H1 (cell line): ENCODE measurements around the gene COPZ2. TPM values are rescaled to one million over a fixed set of nuclear protein-coding genes. Genes with fewer than 3 reads are reported as not detected.

Source experiments
- CTCF ChIA-PET: fragments of 300-600 bp; sonication (Branson Sonifier 250); formaldehyde crosslinking; loops from one replicate; lab custom pipeline; 2021; ENCODE audit not compliant: partially characterized antibody; lab: Charles Lee
- POLR2A ChIA-PET: fragments of 300-600 bp; sonication (Branson Sonifier 250); formaldehyde crosslinking; loops from one replicate; lab custom pipeline; 2021; ENCODE audit warnings: inconsistent platforms; ENCODE audit not compliant: partially characterized antibody; lab: Charles Lee
- DNase-seq, 2 experiments: peaks; one replicate each; pipeline versions ENCODE4 v3.0.0 to v3.0.0-alpha.2; 2010 to 2022; ENCODE audit warnings: low spot score in 2 of 2, low read depth in 1 of 2, mixed read lengths in 1 of 2
- FAIRE-seq: peaks from 2 replicates; lab custom pipeline; 2011; peaks lifted over from hg19 to GRCh38; lab: Jason Lieb, UNC
- H2AFZ ChIP-seq: 2 replicates; pipeline ENCODE4 v1.8.1; 2012; ENCODE audit warnings: low read length, inconsistent platforms
- H2AK5ac ChIP-seq: 2 replicates; pipeline ENCODE4 v1.6.1; 2013; ENCODE audit warnings: low read depth, low read length
- H2BK120ac ChIP-seq: replicated peaks from 2 replicates; pipeline ENCODE3; 2013; ENCODE audit warnings: low read depth, low read length, inconsistent platforms
- H2BK12ac ChIP-seq: 2 replicates; pipeline ENCODE4 v1.6.1; 2013; ENCODE audit warnings: low read depth, low read length
- H2BK15ac ChIP-seq: 2 replicates; pipeline ENCODE4 v1.6.1; 2013; ENCODE audit warnings: low read length
- H2BK20ac ChIP-seq: 2 replicates; pipeline ENCODE4 v1.6.1; 2013; ENCODE audit warnings: low read length
- H2BK5ac ChIP-seq: 2 replicates; pipeline ENCODE4 v1.6.1; 2013; ENCODE audit warnings: low read depth, low read length
- H3K14ac ChIP-seq: 2 replicates; pipeline ENCODE4 v1.6.1; 2013; ENCODE audit warnings: inconsistent platforms; ENCODE audit not compliant: insufficient read length
- H3K18ac ChIP-seq: 2 replicates; pipeline ENCODE4 v1.6.1; 2013; ENCODE audit warnings: low read length; ENCODE audit errors: extremely low read depth
- H3K23ac ChIP-seq: 2 replicates; pipeline ENCODE4 v1.6.1; 2013; ENCODE audit warnings: inconsistent platforms; ENCODE audit not compliant: insufficient read length
- H3K23me2 ChIP-seq: 2 replicates; pipeline ENCODE4 v1.6.1; 2013; ENCODE audit warnings: low read depth, low read length
- H3K27ac ChIP-seq: 2 replicates; pipeline ENCODE4 v1.6.1; 2011; ENCODE audit warnings: low read depth, low read length, inconsistent platforms
- H3K27me3 ChIP-seq, 4 experiments: replicated peaks in 1 of 4; 1 replicate in 1 of 4; 2 replicates in 3 of 4; pipeline versions ENCODE4 v1.6.1 to v1.8.1; 2011 to 2013; ENCODE audit warnings: low read length in 3 of 4, mild to moderate bottlenecking in 3 of 4, inconsistent platforms in 2 of 4, mixed read lengths in 2 of 4, moderate library complexity in 1 of 4; ENCODE audit not compliant: control insufficient read depth in 3 of 4, insufficient read depth in 3 of 4; ENCODE audit errors: extremely low read depth in 1 of 4
- H3K36me3 ChIP-seq, 4 experiments: 2 replicates each; pipeline versions ENCODE4 v1.6.1 to v1.8.1; 2011 to 2013; ENCODE audit warnings: mild to moderate bottlenecking in 4 of 4, low read length in 3 of 4, moderate library complexity in 2 of 4, control low read depth in 1 of 4, inconsistent platforms in 1 of 4; ENCODE audit not compliant: insufficient read depth in 4 of 4, control insufficient read depth in 2 of 4
- H3K4ac ChIP-seq: replicated peaks from 2 replicates; pipeline ENCODE3; 2013; ENCODE audit warnings: low read length, low read depth, mixed read lengths, inconsistent platforms; ENCODE audit not compliant: insufficient read length
- H3K4me1 ChIP-seq, 4 experiments: replicated peaks in 1 of 4; 1 replicate in 1 of 4; 2 replicates in 3 of 4; pipeline versions ENCODE4 v1.6.1 to v1.8.1; 2011 to 2013; ENCODE audit warnings: low read length in 3 of 4, inconsistent platforms in 2 of 4, mixed read lengths in 1 of 4; ENCODE audit not compliant: insufficient read depth in 4 of 4, control insufficient read depth in 3 of 4
- H3K4me2 ChIP-seq, 2 experiments: 2 replicates each; pipeline versions ENCODE4 v1.6.1 to v1.8.1; 2011 to 2013; ENCODE audit warnings: low read depth in 2 of 2, low read length in 2 of 2, control low read depth in 1 of 2, inconsistent platforms in 1 of 2, mild to moderate bottlenecking in 1 of 2; ENCODE audit not compliant: insufficient read depth in 1 of 2
- H3K4me3 ChIP-seq, 4 experiments: fragments of 200-600, 300-600 bp in 1 of 4; sonication (generic), shearing (Covaris generic), sonication (Bioruptor Twin) in 1 of 4; 2 replicates each; pipeline versions ENCODE4 v1.5.1 to v1.8.1; 2011 to 2016; ENCODE audit warnings: low read length in 4 of 4, low read depth in 3 of 4, control low read depth in 2 of 4, inconsistent platforms in 2 of 4, mild to moderate bottlenecking in 2 of 4, mixed read lengths in 1 of 4, moderate library complexity in 1 of 4; ENCODE audit not compliant: insufficient read depth in 2 of 4; ENCODE audit errors: extremely low read depth in 1 of 4
- H3K56ac ChIP-seq: replicated peaks from 2 replicates; pipeline ENCODE3; 2013; ENCODE audit warnings: low read depth, mild to moderate bottlenecking, mixed read lengths, low read length, inconsistent platforms; ENCODE audit not compliant: insufficient read length
- H3K79me1 ChIP-seq: 2 replicates; pipeline ENCODE4 v1.6.1; 2013; ENCODE audit warnings: low read depth, low read length, control low read depth
- H3K79me2 ChIP-seq, 2 experiments: 2 replicates each; pipeline versions ENCODE4 v1.6.1 to v1.8.1; 2012 to 2013; ENCODE audit warnings: low read length in 2 of 2, mild to moderate bottlenecking in 2 of 2, inconsistent platforms in 1 of 2; ENCODE audit not compliant: insufficient read depth in 2 of 2, control insufficient read depth in 1 of 2
- H3K9ac ChIP-seq, 4 experiments: replicated peaks in 1 of 4; 1 replicate in 1 of 4; 2 replicates in 3 of 4; pipeline versions ENCODE4 v1.6.1 to v1.8.1; 2011 to 2013; ENCODE audit warnings: low read depth in 3 of 4, low read length in 3 of 4, control low read depth in 2 of 4, mild to moderate bottlenecking in 2 of 4, moderate library complexity in 2 of 4, inconsistent platforms in 1 of 4; ENCODE audit errors: extremely low read depth in 1 of 4
- H3K9me3 ChIP-seq, 2 experiments: 2 replicates each; pipeline versions ENCODE4 v1.6.1 to v1.8.1; 2012 to 2013; ENCODE audit warnings: mild to moderate bottlenecking in 2 of 2, moderate library complexity in 2 of 2, control low read depth in 1 of 2, inconsistent platforms in 1 of 2, low read depth in 1 of 2, low read length in 1 of 2, mixed read lengths in 1 of 2; ENCODE audit not compliant: insufficient read depth in 2 of 2
- H4K20me1 ChIP-seq, 2 experiments: replicated peaks in 1 of 2; 2 replicates each; pipeline versions ENCODE3 to v1.8.1; 2011 to 2013; ENCODE audit warnings: inconsistent platforms in 2 of 2, low read length in 2 of 2, mild to moderate bottlenecking in 1 of 2; ENCODE audit not compliant: insufficient read depth in 2 of 2, control insufficient read depth in 1 of 2
- H4K5ac ChIP-seq: 2 replicates; pipeline ENCODE4 v1.6.1; 2013; ENCODE audit warnings: low read length, low read depth, mixed read lengths, inconsistent platforms; ENCODE audit not compliant: insufficient read length
- H4K8ac ChIP-seq: 2 replicates; pipeline ENCODE4 v1.8.0; 2013; ENCODE audit warnings: mild to moderate bottlenecking, moderate library complexity, low read length, inconsistent platforms; ENCODE audit not compliant: insufficient read depth; ENCODE audit errors: extremely low read depth
- H4K91ac ChIP-seq: replicated peaks from 2 replicates; pipeline ENCODE3; 2013; ENCODE audit warnings: low read length, mixed read lengths, inconsistent platforms; ENCODE audit not compliant: insufficient read length
- ATF3 ChIP-seq: IDR thresholded peaks from 2 replicates; pipeline ENCODE4 v1.6.1; 2011; ENCODE audit warnings: low read depth, mild to moderate bottlenecking, low read length; ENCODE audit not compliant: insufficient read depth
- BCL11A ChIP-seq, 2 experiments: IDR thresholded peaks; one replicate each; pipeline ENCODE4 v1.6.1; 2011; ENCODE audit warnings: low read depth in 2 of 2, low read length in 2 of 2, mild to moderate bottlenecking in 2 of 2
- CBX5 ChIP-seq: fragments of 300-800, 300-1000 bp; sonication (generic); IDR thresholded peaks from 2 replicates; pipeline ENCODE4 v1.7.1; 2016; ENCODE audit warnings: antibody characterized with exemption, low read length, low read depth
- CTBP2 ChIP-seq: IDR thresholded peaks from 2 replicates; pipeline ENCODE4 v1.7.0; 2011; ENCODE audit warnings: borderline replicate concordance, mild to moderate bottlenecking, moderate library complexity, mixed read lengths, low read length; ENCODE audit not compliant: insufficient read depth, insufficient read length
- EGR1 ChIP-seq: IDR thresholded peaks from 2 replicates; pipeline ENCODE4 v1.6.1; 2011; ENCODE audit warnings: low read depth, low read length, borderline replicate concordance
- KDM5A ChIP-seq: fragments of 200-600 bp; IDR thresholded peaks from 2 replicates; pipeline ENCODE4 v1.7.1; 2012; ENCODE audit warnings: mild to moderate bottlenecking, low read length, inconsistent platforms, mixed read lengths
- PHF8 ChIP-seq: fragments of 200-600 bp; sonication (generic); conservative IDR thresholded peaks from 2 replicates; pipeline ENCODE4 v1.7.1; 2012; ENCODE audit warnings: low read depth, mild to moderate bottlenecking, inconsistent platforms, low read length, moderate library complexity
- POU5F1 ChIP-seq: IDR thresholded peaks from 2 replicates; pipeline ENCODE4 v1.6.1; 2011; ENCODE audit warnings: low read depth, mild to moderate bottlenecking, low read length, moderate library complexity
- RBBP5 ChIP-seq: IDR thresholded peaks from 2 replicates; pipeline ENCODE4 v1.7.1; 2012; ENCODE audit warnings: low read depth, mild to moderate bottlenecking, inconsistent platforms, low read length, moderate library complexity, borderline replicate concordance
- SAP30 ChIP-seq: fragments of 300-600 bp; sonication (generic); IDR thresholded peaks from 2 replicates; pipeline ENCODE4 v1.7.1; 2012; ENCODE audit warnings: low read length, moderate library complexity, mild to moderate bottlenecking, inconsistent platforms; ENCODE audit not compliant: insufficient read depth, insufficient replicate concordance
- SUZ12 ChIP-seq: fragments of 200-600 bp; sonication (generic); IDR thresholded peaks from 2 replicates; pipeline ENCODE4 v1.6.1; 2012; ENCODE audit warnings: mild to moderate bottlenecking, inconsistent platforms, low read length, moderate library complexity, mixed read lengths
- TAF1 ChIP-seq: IDR thresholded peaks from 2 replicates; pipeline ENCODE4 v1.6.1; 2011; ENCODE audit warnings: mild to moderate bottlenecking, low read depth, low read length
- TEAD4 ChIP-seq: IDR thresholded peaks from 2 replicates; pipeline ENCODE4 v1.6.1; 2012; ENCODE audit warnings: low read depth, low read length, inconsistent platforms, mixed read lengths
- WGBS, 2 experiments: shearing (Covaris generic) in 1 of 2; methylation state at CpG; one replicate each; pipeline versions ENCODE4 v1.1.6 to v1.1.7; 2013 to 2015; ENCODE audit warnings: low lambda C conversion rate in 2 of 2, mixed read lengths in 2 of 2, inconsistent platforms in 1 of 2, low coverage in 1 of 2, missing lambda C conversion rate in 1 of 2; ENCODE audit not compliant: insufficient replicate concordance in 2 of 2, insufficient coverage in 1 of 2, insufficient read length in 1 of 2; ENCODE audit errors: extremely low coverage in 1 of 2, missing lambda C conversion rate in 1 of 2; 5-methylcytosine and 5-hydroxymethylcytosine counted together
- polyA plus RNA-seq, 7 experiments: library from polyadenylated mRNA; depleted of rRNA in 3 of 7; stranded (reverse) in 5 of 7; unstranded in 2 of 7; fragments of >200 nt in 5 of 7; fragments of 200-250 nt in 2 of 7; gene quantifications; 1 replicate in 5 of 7; 2 replicates in 1 of 7; 4 replicates in 1 of 7; pipeline versions ENCODE4 v1.2.1 to v1.2.3, GENCODE V29; 2011 to 2013; ENCODE audit warnings: missing spikeins in 2 of 7, mixed read lengths in 2 of 7
- total RNA-seq: library from RNA; stranded (reverse); fragmentation: NEBNext Ultra II Directional; extraction: Animal tissue kit (Norgen Biotek cat#: 25700); gene quantifications from 2 replicates; pipeline ENCODE4 v1.2.1, GENCODE V29; 2021

The COPZ2 gene
- total and polyA plus RNA-seq, 2 of the 8 experiments (the other 6 are each of a cell fraction or from before 2014, with no cell fraction given) = 0.24 TPM; not detected in 1

- H3K36me3 ChIP-seq = peaks cover 8 to 57% (median 24%) of the 10 kb centered on the region in 4 experiments
- POLR2A ChIA-PET = interaction anchor here (0.6 to 41.8 kb wide), 12 partner anchors 11 to 96 kb away, joined by 3 to 1227 read pairs (median 6); partner anchors contain the start of genes CBX1, CDK5RAP3, COPZ2 and NFE2L1
- no peak overlapping the region for H3K18ac ChIP-seq
- no peak overlapping the region for H2AFZ ChIP-seq
- H3K4me1 ChIP-seq = peaks cover 0 to 2% (median 0%) of the 10 kb centered on the region in 4 experiments; a peak in 1 of 7 replicates
- no peak overlapping the region for H2BK15ac ChIP-seq
- H3K9me3 ChIP-seq = no peaks in the 10 kb centered on the region
- no peak overlapping the region for H3K56ac ChIP-seq
- H2BK12ac ChIP-seq = no peak overlapping the region
- H3K79me1 ChIP-seq = no peaks in the 10 kb centered on the region; the same call in 1 of the 2 replicates
- no peak overlapping the region for H3K14ac ChIP-seq
- no peak overlapping the region for H3K4me2 ChIP-seq
- H3K23me2 ChIP-seq = no peaks in the 10 kb centered on the region
- DNase-seq (no peak), FAIRE-seq (no peak)
- H3K23ac ChIP-seq = no peak overlapping the region
- H3K27ac ChIP-seq = no peak overlapping the region
- H3K27me3 ChIP-seq = no peaks in the 10 kb centered on the region
- H3K4me3 ChIP-seq = no peak overlapping the region
- H2AK5ac ChIP-seq = no peak overlapping the region
- H2BK5ac ChIP-seq = no peak overlapping the region
- H4K20me1 ChIP-seq = peaks cover 9 to 22% of the 10 kb centered on the region in 2 experiments
- no peak overlapping the region for H4K91ac ChIP-seq
- H4K8ac ChIP-seq = no peak overlapping the region
- H3K79me2 ChIP-seq = no peaks in the 10 kb centered on the region; a peak in 1 of 4 replicates
- CTCF ChIA-PET = interaction anchor here (0.8 to 5.9 kb wide), 17 partner anchors 8 to 113 kb away, joined by 3 to 78 read pairs (median 6); partner anchors contain the start of genes COPZ2 and NFE2L1
- no peak overlapping the region for H3K9ac ChIP-seq
- H2BK20ac ChIP-seq = no peak overlapping the region
- H3K4ac ChIP-seq = no peak overlapping the region
- no peak overlapping the region for H4K5ac ChIP-seq
- no peak overlapping the region for H2BK120ac ChIP-seq
- 92% methylated on average over 3 of the region's 3 CpGs; no CpG with 5 or more reads in 1 of the 2 experiments for WGBS, 2 experiments
- no peak for TF ChIP-seq KDM5A
- no peak for TF ChIP-seq ATF3
- no peak for TF ChIP-seq PHF8
- TF ChIP-seq POU5F1 = no peak
- TF ChIP-seq EGR1 = no peak
- TF ChIP-seq TEAD4 = no peak
- no peak for TF ChIP-seq CBX5
- TF ChIP-seq CTBP2 = no peak
- no peak for TF ChIP-seq TAF1
- TF ChIP-seq SAP30 = no peak
- no peak for TF ChIP-seq SUZ12
- no peak for TF ChIP-seq BCL11A (IDR thresholded peaks at IDR 0.05; ENCODE audit: low read depth in 2 of 2, low read length in 2 of 2)
- no peak for TF ChIP-seq RBBP5
Measured at GRCh38 chr17:48067245-48067644, 29.6 kb upstream of the COPZ2 start.
